KMS-11 (cell line): ENCODE measurements around the gene FGF12.

Experiments
- H2AFZ ChIP-seq: fragments of 200-600 bp; sonication (generic); 2 replicates; pipeline ENCODE4 v1.6.1; 2016; ENCODE audit warnings: antibody characterized with exemption, mixed run types, low read depth
- H3K27ac ChIP-seq: fragments of 200-600 bp; sonication (generic); 2 replicates; pipeline ENCODE4 v1.6.1; 2016; ENCODE audit warnings: mild to moderate bottlenecking, mixed run types
- H3K27me3 ChIP-seq: fragments of 200-600 bp; sonication (generic); 2 replicates; pipeline ENCODE4 v1.6.1; 2017; ENCODE audit warnings: mild to moderate bottlenecking, low read depth, mixed run types, moderate library complexity; ENCODE audit not compliant: insufficient read depth
- H3K36me3 ChIP-seq: fragments of 200-600 bp; sonication (generic); 2 replicates; pipeline ENCODE4 v1.6.1; 2017; ENCODE audit warnings: mild to moderate bottlenecking, mixed run types; ENCODE audit not compliant: insufficient read depth
- H3K4me1 ChIP-seq: fragments of 200-600 bp; sonication (generic); 2 replicates; pipeline ENCODE4 v1.6.1; 2016; ENCODE audit warnings: mild to moderate bottlenecking, low read depth, mixed run types; ENCODE audit not compliant: poor library complexity, severe bottlenecking
- H3K4me2 ChIP-seq: fragments of 200-600 bp; sonication (generic); 2 replicates; pipeline ENCODE4 v1.7.0; 2016; ENCODE audit warnings: mild to moderate bottlenecking, mixed run types
- H3K4me3 ChIP-seq: fragments of 200-600 bp; sonication (generic); IDR thresholded peaks from 2 replicates; pipeline ENCODE4 v1.6.1; 2017; ENCODE audit warnings: low read depth, low read length, mixed read lengths; ENCODE audit not compliant: insufficient read depth
- H3K79me2 ChIP-seq: fragments of 200-600 bp; sonication (generic); 2 replicates; pipeline ENCODE4 v1.6.1; 2016; ENCODE audit warnings: low read depth, mixed run types; ENCODE audit not compliant: insufficient read depth
- H3K9ac ChIP-seq: fragments of 200-600 bp; sonication (generic); 2 replicates; pipeline ENCODE4 v1.6.1; 2016; ENCODE audit warnings: mild to moderate bottlenecking, mixed run types
- H4K20me1 ChIP-seq: fragments of 200-600 bp; sonication (generic); 2 replicates; pipeline ENCODE4 v1.6.1; 2016; ENCODE audit warnings: mild to moderate bottlenecking, mixed run types; ENCODE audit not compliant: insufficient read depth
- TF ChIP-seq, protein P1 (sequence below): fragments of 200-600 bp; sonication (generic); conservative IDR thresholded peaks from 2 replicates; pipeline ENCODE4 v1.6.1; 2017; ENCODE audit warnings: low read depth, mild to moderate bottlenecking, antibody characterized with exemption, low read length, moderate library complexity, mixed read lengths

The FGF12 gene

DNA sequence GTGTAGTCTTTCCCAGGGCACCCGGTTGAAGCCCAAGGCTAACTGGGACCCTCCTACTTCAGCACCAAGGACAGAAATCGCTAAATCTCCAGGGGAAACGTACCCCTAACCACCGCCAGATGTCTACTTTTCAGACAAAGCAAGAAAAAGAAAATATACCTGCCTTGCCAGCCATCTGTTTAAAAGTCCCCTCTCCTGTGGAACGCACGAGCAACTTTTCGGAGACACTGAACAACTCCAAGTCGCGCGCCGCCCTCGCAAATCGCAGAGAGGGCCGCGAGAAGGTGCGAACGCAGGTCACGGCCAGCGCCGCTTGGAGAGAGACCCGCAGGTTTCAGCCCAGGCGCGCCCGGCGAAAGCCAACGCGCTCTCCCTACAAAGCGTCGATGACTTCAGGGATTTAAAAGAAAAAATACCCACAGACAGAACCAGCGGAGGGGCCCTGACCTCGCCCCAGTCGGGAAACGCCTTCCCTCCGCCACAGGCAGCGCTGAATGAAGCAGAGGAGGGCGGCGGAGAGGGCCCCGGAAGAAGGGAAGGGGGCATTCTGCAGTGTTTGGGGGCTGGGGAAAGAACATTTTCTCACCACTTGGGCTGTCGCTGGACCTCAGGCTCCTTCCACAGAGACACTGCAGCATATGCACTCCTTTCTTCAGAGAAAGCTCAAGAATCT lies 213.1 kb downstream of the FGF12 start:
- peak overlapping the region; percentile 46 for H3K4me2 ChIP-seq

DNA sequence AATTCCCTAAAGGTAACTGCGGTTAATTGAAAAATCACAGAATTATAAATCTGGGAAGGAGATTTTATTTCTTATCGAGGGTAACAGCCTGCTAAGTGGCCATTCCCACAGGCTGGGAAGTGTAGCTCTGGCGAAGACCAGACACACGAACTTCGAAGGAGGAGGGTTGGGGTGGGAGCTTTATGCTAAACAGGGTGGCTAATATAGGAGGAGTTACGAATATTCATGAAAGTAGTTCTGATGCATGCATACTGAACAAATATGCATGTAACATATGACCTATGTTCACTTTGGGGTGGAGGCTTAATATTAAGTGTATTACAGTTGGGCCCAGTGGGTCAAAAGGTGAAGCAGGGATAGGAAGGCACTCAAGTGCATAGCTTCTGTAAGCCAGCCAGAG lies 221.6 kb downstream of the FGF12 start:
- Histone ChIP-seq H3K9ac (no peak overlapping the region), H3K36me3 (no peaks in the 10 kb centered on the region), H3K4me1 (no peaks in the 10 kb centered on the region), H4K20me1 (no peaks in the 10 kb centered on the region), H3K27ac (no peak overlapping the region), H2AFZ (no peak overlapping the region), H3K27me3 (no peaks in the 10 kb centered on the region), H3K4me2 (no peak overlapping the region), H3K4me3 (no peak overlapping the region), H3K79me2 (no peaks in the 10 kb centered on the region)
- TF ChIP-seq, protein P1, sequence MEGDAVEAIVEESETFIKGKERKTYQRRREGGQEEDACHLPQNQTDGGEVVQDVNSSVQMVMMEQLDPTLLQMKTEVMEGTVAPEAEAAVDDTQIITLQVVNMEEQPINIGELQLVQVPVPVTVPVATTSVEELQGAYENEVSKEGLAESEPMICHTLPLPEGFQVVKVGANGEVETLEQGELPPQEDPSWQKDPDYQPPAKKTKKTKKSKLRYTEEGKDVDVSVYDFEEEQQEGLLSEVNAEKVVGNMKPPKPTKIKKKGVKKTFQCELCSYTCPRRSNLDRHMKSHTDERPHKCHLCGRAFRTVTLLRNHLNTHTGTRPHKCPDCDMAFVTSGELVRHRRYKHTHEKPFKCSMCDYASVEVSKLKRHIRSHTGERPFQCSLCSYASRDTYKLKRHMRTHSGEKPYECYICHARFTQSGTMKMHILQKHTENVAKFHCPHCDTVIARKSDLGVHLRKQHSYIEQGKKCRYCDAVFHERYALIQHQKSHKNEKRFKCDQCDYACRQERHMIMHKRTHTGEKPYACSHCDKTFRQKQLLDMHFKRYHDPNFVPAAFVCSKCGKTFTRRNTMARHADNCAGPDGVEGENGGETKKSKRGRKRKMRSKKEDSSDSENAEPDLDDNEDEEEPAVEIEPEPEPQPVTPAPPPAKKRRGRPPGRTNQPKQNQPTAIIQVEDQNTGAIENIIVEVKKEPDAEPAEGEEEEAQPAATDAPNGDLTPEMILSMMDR: no peak

More for the DNA sequence above, 213.1 kb downstream of the FGF12 start:
- Histone ChIP-seq H3K4me1 (no peaks in the 10 kb centered on the region), H3K4me3 (peak overlapping the region; percentile 73), H2AFZ (peak overlapping the region; percentile 94), H3K27ac (no peak overlapping the region), H3K27me3 (no peaks in the 10 kb centered on the region), H3K9ac (no peak overlapping the region), H3K79me2 (no peaks in the 10 kb centered on the region), H4K20me1 (no peaks in the 10 kb centered on the region), H3K36me3 (no peaks in the 10 kb centered on the region)
- TF ChIP-seq, protein P1: no peak

- Histone ChIP-seq H3K4me3 (no peak overlapping the region), H3K9ac (no peak overlapping the region), H3K4me1 (no peaks in the 10 kb centered on the region), H3K4me2 (no peak overlapping the region), H3K27ac (no peak overlapping the region), H3K36me3 (no peaks in the 10 kb centered on the region), H4K20me1 (no peaks in the 10 kb centered on the region), H2AFZ (no peak overlapping the region), H3K79me2 (no peaks in the 10 kb centered on the region), H3K27me3 (no peaks in the 10 kb centered on the region)
- TF ChIP-seq, protein P1: no peak
These were observed 225.9 kb downstream of the FGF12 start for GRCh38 chr3:192501401-192501800.

GRCh38 chr3:192496905-192497587 lies 230.3 kb downstream of the FGF12 start:
- Histone ChIP-seq H3K4me1 (no peaks in the 10 kb centered on the region), H3K9ac (no peak overlapping the region), H3K4me2 (no peak overlapping the region), H3K36me3 (no peaks in the 10 kb centered on the region), H3K27me3 (no peaks in the 10 kb centered on the region), H2AFZ (no peak overlapping the region), H4K20me1 (no peaks in the 10 kb centered on the region), H3K27ac (no peak overlapping the region), H3K4me3 (no peak overlapping the region), H3K79me2 (no peaks in the 10 kb centered on the region)
- TF ChIP-seq, protein P1: no peak
